Hematopoietic multipotent progenitor cell (in vitro differentiated cells): ENCODE measurements around the gene ASIC1. TPM values are rescaled to one million over a fixed set of nuclear protein-coding genes. Genes with fewer than 3 reads are reported as not detected.
A peak's percentile ranks its signal among the peaks of the same experiment; 100 is the strongest.
"Not testable (repeated sequence)": the region's sequence is repeated elsewhere in the genome, so short reads cannot be mapped to it uniquely, and the experiment has no call there.

Experiments used
- DNase-seq, 3 donors: peaks; one replicate each; pipeline ENCODE4 v3.0.0-alpha.2; 2011 to 2015; ENCODE audit warnings: low read depth in 2 of 3, low spot score in 2 of 3
- total RNA-seq: library from RNA; depleted of rRNA; stranded (reverse); fragments of >200 nt; gene quantifications from one replicate; pipeline ENCODE4 v1.2.3, GENCODE V29; 2012

ASIC1 gene
- total RNA-seq, 1 donor: not detected

DNA sequence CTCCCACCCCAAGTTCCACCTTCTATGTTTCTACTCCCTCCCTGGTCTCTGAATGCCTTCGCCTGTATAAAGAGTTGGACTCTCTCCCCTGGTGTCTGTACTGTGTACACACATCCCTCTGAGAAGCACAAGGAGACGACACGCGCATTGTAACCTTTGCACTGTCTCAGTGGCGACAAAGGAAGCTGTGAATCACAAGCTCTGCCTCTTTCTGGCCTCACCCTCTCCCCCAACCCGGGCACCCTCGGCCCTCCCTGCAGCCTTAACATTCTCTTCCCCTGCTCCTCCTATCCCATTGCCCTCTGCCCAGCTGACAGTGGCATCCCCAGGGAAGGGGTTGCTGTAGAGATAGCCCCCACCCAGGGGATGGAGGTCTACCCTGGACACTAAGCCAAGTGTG is 25.2 kb downstream of the ASIC1 start:
- DNase-seq: no peak

DNA sequence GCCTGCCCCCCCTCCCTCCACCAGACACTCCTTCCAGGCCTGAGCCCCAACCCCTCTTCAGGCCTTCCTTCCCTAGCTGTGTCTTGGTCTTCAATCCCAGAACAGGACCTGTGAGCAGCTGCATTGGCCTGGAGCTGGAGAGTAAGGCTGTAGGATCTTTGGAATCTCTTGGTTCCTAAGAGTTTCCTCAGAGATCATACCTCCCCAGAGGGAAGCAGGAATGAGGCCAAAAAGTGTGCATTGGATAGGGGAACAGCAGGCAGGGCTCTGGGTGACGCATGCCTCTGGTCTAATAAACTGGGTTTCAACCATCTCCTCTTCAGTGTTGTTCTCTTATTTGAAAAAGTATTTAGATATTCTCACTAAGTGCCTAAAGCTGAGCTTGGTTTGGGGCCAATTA is 25.9 kb downstream of the ASIC1 start:
- no peak for DNase-seq

DNA sequence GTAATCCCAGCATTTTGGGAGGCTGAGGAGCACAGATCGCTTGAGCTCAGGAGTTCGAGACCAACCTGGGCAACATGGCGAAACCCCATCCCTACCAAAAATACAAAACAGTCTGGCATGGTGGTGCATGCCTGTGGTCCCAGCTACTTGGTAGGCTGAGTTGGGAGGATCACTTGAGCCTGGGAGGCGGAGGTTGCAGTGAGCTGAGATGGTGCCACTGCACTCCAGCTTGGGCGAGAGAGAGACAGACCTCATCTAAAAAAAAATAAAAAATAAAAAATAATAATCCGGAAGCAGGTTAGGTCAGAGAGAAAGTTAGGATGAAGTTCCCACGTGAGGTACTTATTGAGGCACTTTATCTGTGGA is 27.0 kb downstream of the ASIC1 start:
- not testable (repeated sequence) for DNase-seq

- DNase-seq: peak; percentile 61 to 97 (median 93)
Observed at GRCh38 chr12:50084775-50085614, 27.6 kb downstream of the ASIC1 start, which contains the start of gene SMARCD1. TSS of gene SMARCD1 (plus strand) at chr12:50085342. CDS start at chr12:50085370, 28 bp downstream.

- DNase-seq: no peak
Observed at GRCh38 chr12:50085615-50086072, 28.2 kb downstream of the ASIC1 start.

GRCh38 chr12:50086148-50086547 is 28.8 kb downstream of the ASIC1 start:
- DNase-seq: no peak

GRCh38 chr12:50087151-50087550 is 29.8 kb downstream of the ASIC1 start:
- no peak for DNase-seq

GRCh38 chr12:50087995-50088394 is 30.6 kb downstream of the ASIC1 start:
- no peak for DNase-seq

DNA sequence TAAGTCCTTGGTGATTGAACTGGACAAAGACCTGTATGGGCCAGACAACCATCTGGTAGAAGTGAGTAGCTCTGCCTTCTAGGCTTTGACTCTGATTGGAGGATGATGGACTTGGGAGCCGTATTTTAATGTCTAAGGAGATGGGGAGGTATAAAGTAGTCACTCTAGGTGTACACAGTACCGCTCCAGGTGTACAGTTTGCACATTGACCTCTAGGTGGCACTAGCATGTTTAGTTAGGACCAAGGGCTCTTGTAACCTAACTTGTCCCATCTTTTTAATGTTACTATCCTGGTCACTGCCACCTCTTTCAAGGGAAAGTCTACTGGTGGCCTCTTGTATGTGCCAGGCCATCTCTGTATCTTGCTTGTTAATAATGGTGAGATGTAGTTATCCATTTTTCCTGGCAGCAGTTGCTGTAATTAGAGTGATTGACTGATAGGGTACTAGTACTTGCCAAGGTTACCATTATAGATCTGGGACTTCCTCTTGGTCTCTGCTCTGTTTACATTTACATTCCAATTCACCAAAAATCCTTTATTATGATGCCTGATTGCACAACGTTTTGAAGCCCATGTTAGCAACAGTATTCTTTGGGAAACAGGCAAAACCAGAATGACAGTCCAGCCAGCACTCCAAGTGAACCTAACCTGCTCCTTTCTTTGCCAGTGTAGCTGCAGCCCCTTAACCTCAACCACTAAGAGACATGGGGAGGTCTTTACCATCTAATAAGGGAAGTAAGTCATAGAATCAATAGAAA is 31.4 kb downstream of the ASIC1 start:
- DNase-seq: peak in 2 of 3 donors; percentile 32 to 57

GRCh38 chr12:50089730-50090129 is 32.3 kb downstream of the ASIC1 start:
- no peak for DNase-seq

DNA sequence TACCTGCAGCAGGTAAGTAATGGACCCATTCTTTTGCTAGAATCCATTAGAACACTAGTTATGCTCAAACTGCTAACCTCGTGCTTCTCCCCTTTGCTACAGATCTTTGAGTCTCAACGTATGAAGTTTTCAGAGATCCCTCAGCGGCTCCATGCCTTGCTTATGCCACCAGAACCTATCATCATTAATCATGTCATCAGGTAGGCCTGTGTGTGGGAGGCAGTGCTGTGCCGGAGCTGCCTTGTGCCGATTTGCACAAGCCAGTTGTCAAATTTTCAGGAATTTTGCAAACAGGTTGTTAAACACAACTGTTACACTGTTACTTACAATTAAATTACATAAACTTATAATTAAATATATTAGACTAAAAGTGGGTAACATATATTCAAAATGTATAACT is 33.0 kb downstream of the ASIC1 start:
- DNase-seq: no peak

DNA sequence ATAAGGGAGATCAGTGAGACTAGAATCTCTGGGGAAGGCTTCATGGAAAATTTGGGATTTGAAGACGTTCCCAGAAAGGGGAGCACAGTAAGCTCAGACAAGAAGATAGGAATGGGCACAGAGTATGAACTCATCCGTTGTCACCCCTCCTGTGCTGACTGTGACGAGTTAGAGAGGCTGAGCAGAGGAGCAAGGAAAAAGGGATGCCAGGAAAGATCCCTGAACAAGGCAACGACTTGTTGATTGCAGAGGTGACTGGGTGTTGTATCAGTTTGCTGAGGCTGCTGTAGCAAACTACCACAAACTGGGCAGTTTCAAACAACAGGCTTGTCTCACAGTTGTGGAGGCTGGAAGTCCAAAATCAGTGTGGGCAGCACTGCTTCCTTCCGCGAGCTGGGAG is 40.6 kb downstream of the ASIC1 start:
- DNase-seq: no peak

DNA sequence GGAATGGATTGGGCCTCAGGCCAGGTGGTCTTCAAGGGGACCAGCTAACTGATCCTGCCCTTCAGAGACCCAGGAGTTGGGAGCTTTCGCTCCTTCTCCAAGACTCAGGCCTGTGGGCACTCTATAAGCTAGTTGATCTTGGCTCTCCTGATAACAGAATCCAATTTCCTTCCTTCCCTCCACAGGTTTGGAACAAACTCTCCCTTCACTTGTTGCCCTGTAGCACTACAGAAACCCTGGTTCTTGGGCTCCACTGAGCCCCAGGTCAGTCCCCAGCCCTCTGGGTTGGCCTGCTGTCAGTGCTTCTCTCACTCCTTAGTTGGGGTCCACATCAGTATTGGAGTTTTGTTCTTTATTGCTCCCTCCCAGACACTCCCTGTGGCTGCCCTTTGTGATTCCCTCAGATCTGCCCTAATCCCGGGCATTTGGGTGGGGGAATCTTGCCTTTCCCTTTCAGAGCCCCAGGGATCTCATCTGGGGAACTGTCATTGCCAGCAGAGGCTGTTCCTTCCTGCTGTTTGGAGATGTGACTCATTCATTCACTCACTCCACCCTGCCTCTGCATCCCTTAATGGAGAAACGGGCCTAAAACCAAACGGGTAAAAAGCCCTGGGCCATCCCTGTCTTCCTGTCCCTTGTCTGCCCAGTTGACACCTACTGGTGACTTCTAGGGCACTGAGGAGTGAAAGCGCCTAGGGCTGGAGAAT is 42.1 kb downstream of the ASIC1 start:
- no peak for DNase-seq

- no peak for DNase-seq
Observed at GRCh38 chr12:50100561-50100960, 43.2 kb downstream of the ASIC1 start.

DNA sequence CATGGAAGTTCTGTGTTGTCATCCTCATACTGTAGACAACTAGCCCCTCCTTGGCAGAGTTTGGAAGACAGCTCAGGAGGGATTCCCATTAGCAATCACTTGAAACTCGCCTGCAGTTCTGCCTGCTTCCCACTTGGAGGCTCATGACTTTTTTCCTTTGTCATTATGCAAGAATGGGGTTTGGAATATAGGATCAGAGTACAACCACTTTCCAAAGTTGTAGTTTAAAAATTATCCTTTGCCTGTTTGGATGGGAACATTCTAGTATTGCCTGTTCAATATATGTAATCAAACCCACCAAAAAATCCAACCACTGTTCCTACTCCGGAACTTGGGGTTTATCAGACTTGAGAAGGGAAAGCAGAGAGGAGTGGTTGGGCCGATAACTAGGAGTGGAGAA is 44.3 kb downstream of the ASIC1 start:
- no peak for DNase-seq

DNA sequence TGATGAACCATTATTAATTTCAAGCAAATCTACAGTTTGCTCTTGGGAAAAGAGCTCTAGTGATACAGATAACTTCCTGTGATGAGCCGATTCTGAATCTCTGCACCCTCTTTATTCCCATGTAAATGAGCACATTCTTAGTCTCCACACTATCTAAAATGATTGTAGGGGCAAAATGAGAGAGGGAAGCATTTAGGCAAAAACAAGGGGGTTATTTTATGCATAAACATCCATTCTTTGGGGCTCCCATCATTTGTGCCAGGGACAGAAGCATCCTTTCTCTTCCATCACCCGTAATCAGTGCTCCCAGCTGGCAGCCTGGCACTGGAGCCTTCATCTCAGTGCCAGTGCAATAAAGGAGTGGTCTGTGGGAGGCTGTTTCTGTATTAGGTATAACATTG is 44.7 kb downstream of the ASIC1 start:
- DNase-seq: no peak

DNA sequence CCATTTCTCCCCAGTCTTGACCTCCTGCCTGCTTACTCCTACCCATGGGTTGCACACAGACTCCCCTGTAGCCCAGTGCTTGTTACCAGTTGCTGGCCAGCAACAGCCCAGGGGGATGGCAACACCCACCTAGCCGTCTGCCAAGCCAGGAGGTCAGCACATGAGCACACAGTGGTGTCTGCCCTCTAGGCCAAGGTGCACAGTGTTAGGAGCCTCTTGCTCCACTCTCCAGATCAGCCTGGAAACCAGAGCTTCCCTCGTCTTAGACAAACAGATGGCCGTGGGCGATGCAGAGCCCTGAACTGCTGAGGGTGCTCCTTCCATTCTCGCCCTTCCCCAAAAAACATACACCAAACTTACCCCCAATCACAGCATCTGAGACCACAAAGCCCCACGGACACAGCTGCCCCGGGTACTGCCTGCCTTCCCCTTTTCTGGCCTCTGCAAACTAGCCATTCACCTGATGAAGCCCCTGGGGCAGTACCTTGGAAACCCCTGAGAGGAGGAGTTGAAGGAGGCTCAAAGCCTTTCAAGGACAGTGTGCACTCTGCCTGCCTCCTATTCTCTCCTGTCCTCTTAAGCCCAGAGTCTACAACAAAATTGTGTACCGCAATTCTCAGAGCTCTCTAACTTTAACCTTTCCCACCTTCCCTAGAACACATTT is 45.4 kb downstream of the ASIC1 start:
- no peak for DNase-seq

DNA sequence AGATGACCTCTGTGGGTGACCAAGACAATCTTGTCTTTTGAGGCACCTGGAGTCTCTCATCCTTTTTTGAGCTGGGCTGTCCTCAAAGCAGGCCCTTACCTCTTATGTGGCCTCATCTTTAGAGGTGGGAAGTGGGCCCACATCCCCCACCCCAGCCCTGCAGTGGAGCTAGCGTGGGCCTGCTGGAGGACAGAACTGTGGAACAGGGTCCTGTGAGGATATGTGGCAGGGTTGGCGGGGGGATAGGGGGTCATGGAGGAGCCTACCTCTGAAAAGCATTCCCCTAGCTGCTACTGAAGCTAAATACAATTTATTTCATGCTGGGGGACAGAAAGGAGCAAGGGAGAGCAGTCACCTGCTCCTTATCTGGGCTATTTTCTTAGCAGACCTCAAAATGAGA is 46.0 kb downstream of the ASIC1 start:
- DNase-seq: no peak

GRCh38 chr12:50103767-50104321 is 46.4 kb downstream of the ASIC1 start, which contains the start of gene GPD1:
TSS of gene GPD1 (plus strand) at chr12:50104008. CDS start at chr12:50104051, 43 bp downstream.
- DNase-seq: peak in 1 of 3 donors; percentile 14
